Measurements from ENCODE around the gene GNG12. TPM values are rescaled to one million over a fixed set of nuclear protein-coding genes. Genes with fewer than 3 reads are reported as not detected.
A peak's percentile ranks its signal among the peaks of the same experiment; 100 is the strongest.

The GNG12 gene
- total and polyA plus RNA-seq, 12 donors, result 15.3 to 121 (median 84.7) TPM

DNA sequence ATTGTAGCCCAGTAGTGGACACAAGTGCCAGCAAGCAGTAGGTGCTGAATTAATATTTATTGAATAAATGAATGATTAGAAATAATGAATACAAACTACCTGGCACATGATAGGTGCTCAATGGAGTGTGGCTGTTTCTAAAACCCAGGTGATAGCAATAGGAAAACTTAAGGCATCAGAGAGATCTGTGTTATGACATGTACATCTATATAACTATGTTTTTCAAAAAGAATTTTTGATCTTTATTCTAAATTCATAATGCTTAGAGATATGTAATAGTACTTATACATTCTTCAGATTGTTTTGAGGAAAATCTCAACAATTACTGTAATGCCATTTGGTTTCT lies 143.3 kb downstream of the GNG12 start:
- DNase-seq, result no peak
- peaks cover 0 to 6% of the 10 kb centered on the region in 2 donors for H3K36me3 ChIP-seq (replicated peaks in 1 of 2)
- H3K27ac ChIP-seq, result no peak overlapping the region
- peaks cover 3 to 7% of the 10 kb centered on the region in 2 donors for H3K4me1 ChIP-seq (replicated peaks in 1 of 2)
- no peaks in the 10 kb centered on the region for H3K27me3 ChIP-seq
- H3K9me3 ChIP-seq (replicated peaks in 1 of 3), result no peaks in the 10 kb centered on the region
- no peak overlapping the region for H3K4me3 ChIP-seq
- intact Hi-C loops (cut with DNase I), result loop anchor here in 1 of 2 donors (10.0 kb wide), 1 partner anchor 65 kb away; no protein-coding TSS in a partner anchor
- no peak for TF ChIP-seq POLR2A (IDR thresholded peaks at IDR 0.05)
- TF ChIP-seq, protein P1, sequence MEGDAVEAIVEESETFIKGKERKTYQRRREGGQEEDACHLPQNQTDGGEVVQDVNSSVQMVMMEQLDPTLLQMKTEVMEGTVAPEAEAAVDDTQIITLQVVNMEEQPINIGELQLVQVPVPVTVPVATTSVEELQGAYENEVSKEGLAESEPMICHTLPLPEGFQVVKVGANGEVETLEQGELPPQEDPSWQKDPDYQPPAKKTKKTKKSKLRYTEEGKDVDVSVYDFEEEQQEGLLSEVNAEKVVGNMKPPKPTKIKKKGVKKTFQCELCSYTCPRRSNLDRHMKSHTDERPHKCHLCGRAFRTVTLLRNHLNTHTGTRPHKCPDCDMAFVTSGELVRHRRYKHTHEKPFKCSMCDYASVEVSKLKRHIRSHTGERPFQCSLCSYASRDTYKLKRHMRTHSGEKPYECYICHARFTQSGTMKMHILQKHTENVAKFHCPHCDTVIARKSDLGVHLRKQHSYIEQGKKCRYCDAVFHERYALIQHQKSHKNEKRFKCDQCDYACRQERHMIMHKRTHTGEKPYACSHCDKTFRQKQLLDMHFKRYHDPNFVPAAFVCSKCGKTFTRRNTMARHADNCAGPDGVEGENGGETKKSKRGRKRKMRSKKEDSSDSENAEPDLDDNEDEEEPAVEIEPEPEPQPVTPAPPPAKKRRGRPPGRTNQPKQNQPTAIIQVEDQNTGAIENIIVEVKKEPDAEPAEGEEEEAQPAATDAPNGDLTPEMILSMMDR (IDR thresholded peaks at IDR 0.05), result no peak

GRCh38 chr1:67689267-67690017 lies 143.8 kb downstream of the GNG12 start:
- H3K4me1 ChIP-seq (replicated peaks in 1 of 2), result peaks cover 6 to 11% of the 10 kb centered on the region in 2 donors
- WGBS, 4 donors, result 76 to 85% (median 83%) methylated on average over 3 of the region's 3 CpGs
- H3K9me3 ChIP-seq (replicated peaks in 1 of 3), result no peaks in the 10 kb centered on the region

DNA sequence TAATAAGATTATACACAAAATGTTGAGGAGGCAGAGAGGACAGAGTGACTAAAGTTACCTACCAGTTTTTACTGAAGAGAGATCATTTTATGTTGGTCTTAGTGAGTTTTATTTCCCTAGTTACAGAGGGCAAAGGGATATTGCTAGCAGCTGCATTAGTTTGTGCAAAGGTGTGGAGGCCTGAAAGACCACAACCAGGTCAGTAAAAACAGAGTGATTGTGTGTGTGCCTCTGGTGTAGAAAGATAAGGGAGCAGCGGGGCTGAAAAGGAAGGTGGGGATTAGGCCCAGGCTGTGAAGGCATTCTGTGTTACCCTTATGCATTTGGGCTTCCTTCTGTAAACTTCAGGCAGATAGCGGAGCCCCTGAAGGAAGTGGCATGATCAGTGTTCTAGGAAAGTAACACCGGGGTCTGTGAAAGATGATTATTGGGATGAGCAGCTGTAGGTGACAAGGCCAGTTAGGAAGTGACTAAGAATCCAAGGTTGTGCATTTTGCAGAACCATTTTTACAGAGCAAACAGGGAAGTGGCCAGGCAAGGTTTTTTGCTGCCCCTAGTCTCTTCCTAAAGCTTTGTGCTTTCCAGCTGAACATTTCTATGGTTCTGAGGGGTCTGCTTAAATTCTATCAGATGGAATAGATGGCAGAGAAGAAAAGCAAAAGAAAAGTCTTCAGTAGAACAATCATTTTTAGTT lies 144.6 kb downstream of the GNG12 start:
- Histone ChIP-seq H3K4me1 (replicated peaks in 1 of 2) (peaks cover 6 to 19% of the 10 kb centered on the region in 2 donors), H3K36me3 (replicated peaks in 1 of 2) (peaks cover 0 to 6% of the 10 kb centered on the region in 2 donors), H3K27ac (no peak overlapping the region), H3K9me3 (replicated peaks in 1 of 3) (no peaks in the 10 kb centered on the region), H3K27me3 (no peaks in the 10 kb centered on the region), H3K4me3 (no peak overlapping the region)
- TF ChIP-seq, protein P1 (IDR thresholded peaks at IDR 0.05), result no peak
- TF ChIP-seq POLR2A (IDR thresholded peaks at IDR 0.05), result no peak
- intact Hi-C loops (cut with DNase I), result loop anchor here (5.0 to 10.0 kb wide), 2 partner anchors 124 to 144 kb away; partner anchors contain the start of gene GNG12 (in 1 of the 2)
- 62 to 84% (median 70%) methylated on average over 3 of the region's 3 CpGs for WGBS, 4 donors
- DNase-seq, result no peak

More at GRCh38 chr1:67689267-67690017, 143.8 kb downstream of the GNG12 start:
- no peaks in the 10 kb centered on the region for H3K27me3 ChIP-seq
- DNase-seq, result no peak
- no peak for TF ChIP-seq POLR2A (IDR thresholded peaks at IDR 0.05)
- TF ChIP-seq, protein P1 (IDR thresholded peaks at IDR 0.05), result no peak
- intact Hi-C loops (cut with DNase I), result loop anchor here (5.0 to 10.0 kb wide), 3 partner anchors 65 to 143 kb away; partner anchors contain the start of gene GNG12 (in 1 of the 2)
- H3K4me3 ChIP-seq, result no peak overlapping the region
- H3K27ac ChIP-seq, result no peak overlapping the region
- peaks cover 0 to 6% of the 10 kb centered on the region in 2 donors for H3K36me3 ChIP-seq (replicated peaks in 1 of 2)

- TF ChIP-seq, protein P1 (IDR thresholded peaks at IDR 0.05), result no peak
- TF ChIP-seq POLR2A (IDR thresholded peaks at IDR 0.05), result no peak
Observed at GRCh38 chr1:67687649-67688048, 145.6 kb downstream of the GNG12 start.

More at GRCh38 chr1:67687649-67688048, 145.6 kb downstream of the GNG12 start:
- peaks cover 0 to 6% of the 10 kb centered on the region in 2 donors for H3K36me3 ChIP-seq (replicated peaks in 1 of 2)
- H3K4me3 ChIP-seq, result peak overlapping the region in 1 of 4 donors; percentile 64
- peaks cover 12 to 27% of the 10 kb centered on the region in 2 donors for H3K4me1 ChIP-seq (replicated peaks in 1 of 2)
- H3K27ac ChIP-seq, result no peak overlapping the region
- no peaks in the 10 kb centered on the region for H3K9me3 ChIP-seq (replicated peaks in 1 of 3)
- intact Hi-C loops (cut with DNase I), result loop anchor here (5.0 to 10.0 kb wide), 2 partner anchors 123 to 145 kb away; partner anchors contain the start of gene GNG12 (in 1 of the 2)
- no peak for DNase-seq
- 68 to 77% (median 72%) methylated on average over 4 of the region's 4 CpGs for WGBS, 4 donors
- no peaks in the 10 kb centered on the region for H3K27me3 ChIP-seq

All from adrenal gland (tissue), 12 donors.